Activated CD4-positive, alpha-beta T cell treated with anti-CD3 and anti-CD28 coated beads for 36 hours (primary cell): Measurements from ENCODE around the gene ZNF619. TPM values are rescaled to one million over a fixed set of nuclear protein-coding genes. Genes with fewer than 3 reads are reported as not detected.
"Not testable (repeated sequence)": the region's sequence is repeated elsewhere in the genome, so short reads cannot be mapped to it uniquely, and the experiment has no call there.

Experiments
- ATAC-seq: fragments of 200-7000 bp; cut with Tn5 transposase; one replicate; pipeline ENCODE4 v1.10.0; 2021; ENCODE audit warnings: mild to moderate bottlenecking, moderate library complexity
- CTCF ChIA-PET: fragments of 350-600 bp; sonication (Branson Sonifier 250); formaldehyde crosslinking; loops from one replicate; lab custom pipeline; 2021; ENCODE audit warnings: antibody characterized with exemption; lab: Charles Lee
- POLR2A ChIA-PET: fragments of 350-600 bp; sonication (Branson Sonifier 250); formaldehyde crosslinking; loops from one replicate; lab custom pipeline; 2021; ENCODE audit warnings: antibody characterized with exemption, inconsistent platforms; lab: Charles Lee
- DNase-seq: peaks from one replicate; pipeline ENCODE4 v3.0.0-alpha.2; 2020
- H3K27ac Mint-ChIP-seq: one replicate; pipeline ENCODE4 v1.8.0; 2021; ENCODE audit warnings: mixed read lengths
- H3K27me3 Mint-ChIP-seq: one replicate; pipeline ENCODE4 v1.8.0; 2021; ENCODE audit warnings: mixed read lengths
- H3K36me3 Mint-ChIP-seq: one replicate; pipeline ENCODE4 v1.8.0; 2021; ENCODE audit warnings: low read depth, mixed read lengths
- H3K4me1 Mint-ChIP-seq: one replicate; pipeline ENCODE4 v1.8.0; 2021; ENCODE audit warnings: mixed read lengths
- H3K4me3 Mint-ChIP-seq: one replicate; pipeline ENCODE4 v1.8.0; 2021; ENCODE audit warnings: mild to moderate bottlenecking, moderate library complexity, mixed read lengths
- H3K9me3 Mint-ChIP-seq: one replicate; pipeline ENCODE4 v1.8.0; 2021; ENCODE audit warnings: low read depth, mixed read lengths
- intact Hi-C, 2 experiments: fragments of 100-400 bp; cut with DNase I in 1 of 2; cut with micrococcal nuclease in 1 of 2; formaldehyde crosslinking; loops; one replicate each; pipeline versions ENCODE4 v1.14.2 to v1.15.1; 2022 to 2024; cut with DNase I, micrococcal nuclease
- total RNA-seq, 2 experiments: library from RNA; stranded (reverse); gene quantifications; one replicate each; pipeline ENCODE4 v1.2.3, GENCODE V29; 2021

Gene ZNF619
- total RNA-seq, 2 experiments from 2014 or later = 5.6 to 7.0 TPM

- H3K9me3 Mint-ChIP-seq = no peaks in the 10 kb centered on the region
- no peak for DNase-seq
- H3K36me3 Mint-ChIP-seq = peaks cover 15% of the 10 kb centered on the region
- H3K4me3 Mint-ChIP-seq = peak overlapping the region; percentile 96
- POLR2A ChIA-PET = no interaction called here
- H3K27me3 Mint-ChIP-seq = no peaks in the 10 kb centered on the region
- CTCF ChIA-PET = interaction anchor here (0.7 to 1.6 kb wide), 3 partner anchors 52 to 125 kb away, joined by 4 to 6 read pairs (median 5); partner anchors contain the start of gene ZNF620
- intact Hi-C loops = loop anchor here (1.0 to 10.0 kb wide), 11 partner anchors 23 to 1509 kb away; partner anchors contain the start of genes EIF1B (in 2 of the 2), ULK4 (in 2 of the 2), CTNNB1 (in 1 of the 2) and SCN11A (in 1 of the 2)
- H3K4me1 Mint-ChIP-seq = peaks cover 39% of the 10 kb centered on the region
- ATAC-seq = no peak
- peak overlapping the region; percentile 96 for H3K27ac Mint-ChIP-seq
Observed at GRCh38 chr3:40453933-40454332, 23.0 kb upstream of the ZNF619 start.

DNA sequence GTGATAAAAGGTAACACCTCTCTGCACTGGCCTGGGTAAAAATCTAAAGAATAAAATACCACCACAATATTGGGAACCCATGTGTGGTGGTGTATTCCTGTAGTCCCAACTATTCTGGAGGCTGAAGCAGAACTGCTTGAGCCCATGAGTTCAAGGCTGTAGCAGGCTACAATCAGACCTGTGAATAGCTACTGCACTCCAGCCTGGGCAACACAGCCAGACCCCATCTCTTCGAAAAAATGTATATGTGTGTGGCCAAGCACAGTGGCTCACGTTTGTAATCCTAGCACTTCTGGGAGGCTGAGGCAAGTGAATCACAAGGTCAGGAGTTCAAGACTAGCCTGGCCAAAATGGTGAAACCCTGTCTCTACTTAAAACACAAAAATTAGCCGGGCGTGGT is 21.6 kb upstream of the ZNF619 start:
- POLR2A ChIA-PET = no interaction called here
- DNase-seq = no peak
- peak overlapping the region; percentile 86 for H3K4me3 Mint-ChIP-seq
- H3K27ac Mint-ChIP-seq = no peak overlapping the region
- H3K36me3 Mint-ChIP-seq = peaks cover 24% of the 10 kb centered on the region
- CTCF ChIA-PET = interaction anchor here (1.1 kb wide), 1 partner anchor 10 kb away, joined by 3 read pairs; no protein-coding TSS in a partner anchor
- no peaks in the 10 kb centered on the region for H3K27me3 Mint-ChIP-seq
- ATAC-seq = no peak
- H3K4me1 Mint-ChIP-seq = peaks cover 51% of the 10 kb centered on the region
- no peaks in the 10 kb centered on the region for H3K9me3 Mint-ChIP-seq
- intact Hi-C loops = loop anchor here (5.0 to 10.0 kb wide), 3 partner anchors 749 to 1152 kb away; partner anchors contain the start of gene RPSA (in 1 of the 2)

GRCh38 chr3:40456279-40456939 is 20.5 kb upstream of the ZNF619 start:
- no peaks in the 10 kb centered on the region for H3K9me3 Mint-ChIP-seq
- peak overlapping the region; percentile 86 for H3K4me3 Mint-ChIP-seq
- intact Hi-C loops = loop anchor here (2.0 to 10.0 kb wide), 7 partner anchors 50 to 1556 kb away; partner anchors contain the start of genes RPSA (in 2 of the 2), ZNF620 (in 1 of the 2) and ZNF621 (in 1 of the 2)
- H3K27me3 Mint-ChIP-seq = no peaks in the 10 kb centered on the region
- POLR2A ChIA-PET = interaction anchor here (0.8 to 1.3 kb wide), 3 partner anchors 10 to 27 kb away, joined by 4 to 5 read pairs (median 4); no protein-coding TSS in a partner anchor
- ATAC-seq (no peak), DNase-seq (no peak)
- peak overlapping the region; percentile 97 for H3K27ac Mint-ChIP-seq
- peaks cover 59% of the 10 kb centered on the region for H3K4me1 Mint-ChIP-seq
- CTCF ChIA-PET = interaction anchor here (0.6 to 1.0 kb wide), 3 partner anchors 126 to 321 kb away, joined by 3 to 8 read pairs (median 3); no protein-coding TSS in a partner anchor
- H3K36me3 Mint-ChIP-seq = peaks cover 31% of the 10 kb centered on the region

DNA sequence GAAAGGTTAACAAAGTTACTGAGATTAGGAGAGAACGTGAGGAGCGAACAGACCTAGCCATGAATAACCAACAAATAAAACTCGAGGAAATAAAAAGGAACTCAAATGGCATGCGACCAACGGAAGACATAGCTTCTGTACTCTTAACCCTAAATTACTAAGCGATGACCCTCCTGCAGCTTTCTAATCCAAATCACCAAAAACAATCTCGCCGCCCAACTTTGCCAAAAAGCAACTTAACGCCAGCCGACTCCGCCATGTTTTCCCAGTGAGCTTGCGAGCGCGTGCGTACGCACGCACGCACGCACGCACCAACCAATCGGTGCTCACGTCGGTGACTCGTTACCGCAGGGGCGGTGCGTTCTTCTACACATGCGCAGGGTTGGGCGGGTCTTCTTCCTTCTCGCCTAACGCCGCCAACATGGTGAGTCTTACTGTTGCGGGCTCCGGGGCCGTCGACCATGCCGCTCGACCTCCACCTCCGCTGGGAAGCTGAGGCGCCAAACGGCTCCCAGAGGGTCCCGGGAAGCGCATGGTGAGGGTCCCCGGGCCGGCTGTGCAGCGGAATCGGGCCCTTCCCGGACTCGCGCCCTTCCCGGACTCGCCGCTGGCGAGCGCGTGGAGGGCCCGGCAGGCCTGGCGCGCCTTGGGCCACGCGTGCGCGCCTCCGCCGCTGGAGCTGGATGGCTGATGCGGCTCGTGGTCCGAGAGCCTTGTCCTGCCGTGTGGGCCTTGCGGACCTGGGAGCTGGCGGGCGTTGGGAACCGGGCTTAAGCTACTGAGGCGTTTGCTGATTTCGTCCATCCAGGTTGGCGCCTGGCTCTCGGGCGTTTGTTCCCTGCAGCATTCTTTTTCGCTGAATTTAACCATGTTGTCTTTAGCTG is 19.7 kb upstream of the ZNF619 start, which contains the start of gene RPL14:
TSS of gene RPL14 (plus strand) at position 400 of the 884 bp plus-strand sequence. CDS start at position 533, 133 bp downstream.
- DNase-seq = peak; percentile 97
- peaks cover 64% of the 10 kb centered on the region for H3K4me1 Mint-ChIP-seq
- H3K27ac Mint-ChIP-seq = peak within 1 kb of the TSS; percentile 97
- peak within 1 kb of the TSS; percentile 86 for H3K4me3 Mint-ChIP-seq
- POLR2A ChIA-PET = interaction anchor here (0.6 to 1.3 kb wide), 5 partner anchors 10 to 148 kb away, joined by 3 to 5 read pairs (median 4); partner anchors contain the start of gene EIF1B
- intact Hi-C loops = loop anchor here (1.0 to 10.0 kb wide), 11 partner anchors 20 to 1556 kb away; partner anchors contain the start of genes EIF1B (in 2 of the 2), RPSA (in 2 of the 2), ZNF621 (in 2 of the 2) and ULK4 (in 1 of the 2)
- no peaks in the 10 kb centered on the region for H3K9me3 Mint-ChIP-seq
- CTCF ChIA-PET = interaction anchor here (0.6 to 1.0 kb wide), 2 partner anchors 126 to 140 kb away, joined by 3 to 8 read pairs; no protein-coding TSS in a partner anchor
- H3K36me3 Mint-ChIP-seq = peaks cover 39% of the 10 kb centered on the region
- ATAC-seq = peak; percentile 76
- H3K27me3 Mint-ChIP-seq = no peaks in the 10 kb centered on the region

DNA sequence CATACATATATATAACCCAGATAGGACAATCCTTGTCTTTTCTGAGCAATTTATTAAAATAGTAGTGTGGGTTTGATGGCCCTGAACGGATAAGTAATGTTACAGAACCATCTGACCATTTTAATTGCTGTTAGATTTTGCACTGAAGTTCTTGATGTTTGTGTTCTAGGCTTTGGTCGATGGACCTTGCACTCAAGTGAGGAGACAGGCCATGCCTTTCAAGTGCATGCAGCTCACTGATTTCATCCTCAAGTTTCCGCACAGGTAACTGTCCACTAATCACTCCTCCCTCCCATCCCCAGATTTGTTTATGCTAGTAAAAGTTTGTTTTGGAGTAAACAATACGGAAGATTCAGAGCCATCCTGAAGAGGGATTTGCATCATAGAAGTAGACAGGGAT is 18.4 kb upstream of the ZNF619 start:
- Mint-ChIP-seq H3K27me3 (no peaks in the 10 kb centered on the region), H3K4me1 (peaks cover 57% of the 10 kb centered on the region), H3K27ac (peak overlapping the region; percentile 97), H3K4me3 (peak overlapping the region; percentile 86), H3K9me3 (no peaks in the 10 kb centered on the region), H3K36me3 (peaks cover 49% of the 10 kb centered on the region)
- DNase-seq = no peak
- no peak for ATAC-seq
- ChIA-PET CTCF (interaction anchor here (0.6 kb wide), 2 partner anchors 20 kb away, joined by 3 to 4 read pairs; no protein-coding TSS in a partner anchor), POLR2A (interaction anchor here (0.7 kb wide), 1 partner anchor 1309 kb away, joined by 3 read pairs; no protein-coding TSS in a partner anchor)
- intact Hi-C loops = loop anchor here (5.0 to 10.0 kb wide), 3 partner anchors 746 to 1149 kb away; partner anchors contain the start of gene RPSA (in 1 of the 2)

- ATAC-seq, H3K27me3 Mint-ChIP-seq, H3K4me3 Mint-ChIP-seq, intact Hi-C loops, H3K9me3 Mint-ChIP-seq: not testable (repeated sequence)
- Mint-ChIP-seq H3K4me1 (peaks cover 55% of the 10 kb centered on the region), H3K36me3 (peaks cover 64% of the 10 kb centered on the region), H3K27ac (peak overlapping the region; percentile 65)
- CTCF ChIA-PET = interaction anchor here (0.6 kb wide), 1 partner anchor 32 kb away, joined by 3 read pairs; no protein-coding TSS in a partner anchor
- peak; percentile 46 for DNase-seq
- POLR2A ChIA-PET = interaction anchor here (0.6 to 0.8 kb wide), 3 partner anchors 18 to 145 kb away, joined by 3 to 9 read pairs (median 5); no protein-coding TSS in a partner anchor
Observed at GRCh38 chr3:40460481-40460880, 16.4 kb upstream of the ZNF619 start.

- Mint-ChIP-seq H3K4me1 (peaks cover 49% of the 10 kb centered on the region), H3K27ac (no peak overlapping the region), H3K4me3 (no peak overlapping the region), H3K27me3 (no peaks in the 10 kb centered on the region), H3K9me3 (no peaks in the 10 kb centered on the region), H3K36me3 (peaks cover 66% of the 10 kb centered on the region)
- ATAC-seq = no peak
- intact Hi-C loops = no loop called here
- no peak for DNase-seq
- ChIA-PET CTCF (interaction anchor here (1.0 kb wide), 1 partner anchor 33 kb away, joined by 5 read pairs; no protein-coding TSS in a partner anchor), POLR2A (interaction anchor here (0.8 kb wide), 1 partner anchor 17 kb away, joined by 3 read pairs; no protein-coding TSS in a partner anchor)
Observed at GRCh38 chr3:40461161-40461560, 15.8 kb upstream of the ZNF619 start.

- intact Hi-C loops, H3K4me3 Mint-ChIP-seq, H3K27me3 Mint-ChIP-seq, H3K9me3 Mint-ChIP-seq, DNase-seq, H3K27ac Mint-ChIP-seq, POLR2A ChIA-PET, ATAC-seq, CTCF ChIA-PET: not testable (repeated sequence)
- peaks cover 46% of the 10 kb centered on the region for H3K4me1 Mint-ChIP-seq
- H3K36me3 Mint-ChIP-seq = peaks cover 69% of the 10 kb centered on the region
Observed at GRCh38 chr3:40462838-40463237, 14.1 kb upstream of the ZNF619 start.

DNA sequence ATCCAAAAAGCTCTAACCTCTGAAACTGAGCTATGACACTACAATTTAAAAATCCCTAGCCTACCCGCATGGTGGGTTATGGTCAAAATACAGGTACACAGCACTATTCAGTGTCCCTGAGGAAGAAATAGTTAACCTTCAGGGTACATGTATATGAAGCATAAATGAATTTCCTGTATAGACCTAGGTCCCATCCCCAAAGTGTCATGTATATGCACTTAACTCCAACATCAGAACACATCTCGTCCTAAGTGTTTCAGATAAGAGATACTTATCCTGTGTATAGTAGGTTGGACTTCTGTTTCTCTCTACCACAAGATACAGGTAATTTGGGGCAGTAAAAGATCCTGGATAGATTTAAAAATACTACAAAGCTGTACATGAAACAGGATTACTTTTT is 13.3 kb upstream of the ZNF619 start:
- Mint-ChIP-seq H3K4me3 (no peak overlapping the region), H3K4me1 (peaks cover 41% of the 10 kb centered on the region), H3K27ac (no peak overlapping the region), H3K36me3 (peaks cover 66% of the 10 kb centered on the region), H3K9me3 (no peaks in the 10 kb centered on the region), H3K27me3 (no peaks in the 10 kb centered on the region)
- intact Hi-C loops = no loop called here
- DNase-seq (no peak), ATAC-seq (no peak)
- ChIA-PET CTCF (no interaction called here), POLR2A (no interaction called here)

GRCh38 chr3:40464339-40465110 is 12.4 kb upstream of the ZNF619 start:
- DNase-seq (no peak), ATAC-seq (peak; percentile 40)
- H3K4me3 Mint-ChIP-seq = no peak overlapping the region
- no peaks in the 10 kb centered on the region for H3K9me3 Mint-ChIP-seq
- intact Hi-C loops = no loop called here
- ChIA-PET POLR2A (interaction anchor here (1.0 kb wide), 1 partner anchor 13 kb away, joined by 3 read pairs; the partner anchor contains the start of gene ZNF619), CTCF (interaction anchor here (0.9 kb wide), 1 partner anchor 9 kb away, joined by 3 read pairs; no protein-coding TSS in a partner anchor)
- peaks cover 32% of the 10 kb centered on the region for H3K4me1 Mint-ChIP-seq
- H3K27ac Mint-ChIP-seq = peak overlapping the region; percentile 48
- peaks cover 56% of the 10 kb centered on the region for H3K36me3 Mint-ChIP-seq
- no peaks in the 10 kb centered on the region for H3K27me3 Mint-ChIP-seq
